ENCODE results near the gene CARMIL1.

Gene CARMIL1

DNA sequence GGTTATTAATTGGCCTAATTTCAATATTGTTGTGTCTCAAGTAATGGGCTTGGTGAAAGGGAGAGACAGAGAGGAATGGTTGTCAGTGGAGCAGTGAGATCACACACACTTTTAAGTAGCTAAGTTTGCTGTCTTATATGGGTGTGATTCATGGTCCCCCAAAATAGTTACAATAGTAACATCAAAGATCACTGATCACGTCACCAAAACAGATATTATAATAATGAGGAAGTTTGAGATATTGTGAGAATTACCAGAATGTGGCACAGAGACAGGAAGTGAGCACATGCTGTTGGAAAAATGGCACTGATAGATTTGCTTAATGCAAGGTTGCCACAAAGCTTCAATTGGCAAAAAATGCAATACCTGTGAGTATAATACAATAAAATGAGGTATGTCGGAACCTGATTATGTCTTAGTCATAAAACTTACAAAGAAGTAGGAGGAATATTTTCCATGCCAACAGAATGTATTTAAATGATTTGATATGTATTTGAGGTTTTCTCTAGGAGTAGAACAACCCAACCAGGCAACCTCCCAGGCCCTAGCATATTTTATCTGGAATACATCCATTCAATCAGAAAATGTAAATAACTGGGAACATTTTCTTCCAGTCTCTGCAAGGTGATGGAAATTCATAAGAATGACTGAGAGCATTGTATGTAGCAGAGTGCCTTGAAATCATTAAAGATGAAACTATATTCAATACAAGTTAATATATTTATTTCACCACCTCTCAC is 167.8 kb downstream of the CARMIL1 start:
- no peak for DNase-seq (ENCODE audit: low spot score)

DNA sequence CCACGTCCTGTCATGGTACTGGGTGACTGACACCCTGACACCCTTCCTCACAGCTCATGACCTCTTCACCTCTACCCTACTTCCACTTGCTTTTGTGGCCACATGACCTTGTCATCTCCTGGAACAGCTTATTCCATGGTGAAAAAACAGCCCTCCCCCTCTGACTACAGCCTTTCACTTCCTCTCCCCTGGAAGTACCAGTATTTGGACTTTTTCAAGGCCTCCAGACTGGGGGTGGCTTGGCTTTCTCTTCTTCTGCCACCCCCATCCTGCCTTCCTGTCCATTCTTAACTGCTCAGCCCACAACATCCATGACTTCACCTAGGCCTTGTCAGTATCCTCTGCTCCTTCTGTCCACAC is 168.4 kb downstream of the CARMIL1 start:
- DNase-seq (ENCODE audit: low spot score): no peak

DNA sequence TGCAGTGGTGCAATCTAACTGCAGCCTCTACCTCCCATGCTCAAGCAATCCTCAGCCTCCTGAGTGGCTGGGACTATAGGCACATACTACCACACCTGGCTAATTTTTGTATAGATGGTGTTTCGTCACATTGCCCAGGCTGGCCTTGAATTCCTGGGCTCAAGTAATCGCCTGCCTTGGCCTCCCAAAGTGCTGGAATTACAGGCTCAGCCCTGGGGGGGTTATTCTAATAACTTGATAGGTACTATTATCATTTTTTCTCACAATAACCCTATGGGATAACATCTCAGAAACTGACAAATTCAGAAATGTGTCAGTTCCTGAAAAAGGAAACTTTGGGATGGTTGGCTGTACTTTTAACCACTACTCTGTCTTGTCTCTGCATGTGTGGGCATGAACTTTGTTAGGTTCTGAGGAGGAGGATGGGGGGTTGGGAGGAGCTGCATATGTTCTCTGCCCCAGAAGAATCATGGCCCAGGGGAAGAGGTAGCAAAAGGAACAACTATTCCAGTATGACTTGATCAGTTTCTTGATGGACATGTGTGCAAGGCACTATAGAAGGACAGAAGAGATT is 169.9 kb downstream of the CARMIL1 start:
- DNase-seq (ENCODE audit: low spot score): no peak

DNA sequence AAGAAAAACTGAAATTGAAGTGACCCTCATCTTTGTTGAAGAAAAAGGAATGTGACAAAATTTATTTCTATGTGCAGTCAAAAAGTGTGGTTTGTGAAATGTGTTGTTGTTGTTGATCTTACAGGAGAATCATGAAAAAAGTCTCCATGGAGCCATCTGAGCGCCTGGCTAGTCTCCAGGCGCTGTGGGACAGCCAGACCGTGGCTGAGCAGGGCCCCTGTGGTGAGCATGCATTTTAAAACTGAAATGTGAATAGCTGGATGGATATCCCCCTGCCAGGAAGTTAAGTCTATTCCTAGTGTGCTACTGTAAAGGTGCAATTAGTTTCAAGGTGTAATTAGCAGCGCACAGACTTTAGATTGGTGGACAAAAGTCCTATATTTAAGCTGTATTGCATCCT is 170.6 kb downstream of the CARMIL1 start:
- DNase-seq (ENCODE audit: low spot score): no peak

DNA sequence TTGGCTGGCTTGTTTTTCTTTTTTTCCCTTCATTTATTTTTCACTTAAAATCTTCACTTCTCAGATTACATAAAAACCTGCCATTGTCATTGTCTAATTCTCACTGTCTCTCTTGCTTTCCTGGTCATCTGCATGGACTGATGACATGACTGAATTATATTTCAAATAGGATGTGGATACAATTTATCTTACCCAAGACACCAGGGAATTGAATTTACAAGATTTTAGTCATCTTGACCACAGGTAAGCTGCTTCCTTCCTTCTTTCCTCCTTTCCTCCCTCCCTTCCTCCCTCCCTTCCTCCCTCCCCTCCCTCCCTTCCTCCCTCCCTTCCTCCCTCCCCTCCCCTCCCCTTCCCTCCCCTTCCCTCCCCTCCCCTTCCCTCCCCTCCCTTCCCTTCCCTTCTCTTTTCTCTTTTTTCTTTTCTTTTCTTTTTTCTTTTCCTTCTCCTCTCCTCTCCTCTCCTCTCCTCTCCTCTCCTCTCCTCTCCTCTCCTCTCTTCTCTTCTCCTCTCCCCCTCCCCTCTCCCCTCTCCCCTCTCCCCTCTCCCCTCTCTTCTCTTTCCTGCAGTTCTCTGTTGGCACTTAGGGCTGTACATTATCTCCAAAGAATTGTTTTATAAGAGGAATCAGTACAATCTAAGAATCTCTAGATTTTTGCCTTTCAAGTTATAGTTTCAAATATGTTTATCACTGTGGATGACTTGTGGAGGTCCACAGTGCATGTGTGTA is 171.5 kb downstream of the CARMIL1 start:
- DNase-seq (ENCODE audit: low spot score): no peak

DNA sequence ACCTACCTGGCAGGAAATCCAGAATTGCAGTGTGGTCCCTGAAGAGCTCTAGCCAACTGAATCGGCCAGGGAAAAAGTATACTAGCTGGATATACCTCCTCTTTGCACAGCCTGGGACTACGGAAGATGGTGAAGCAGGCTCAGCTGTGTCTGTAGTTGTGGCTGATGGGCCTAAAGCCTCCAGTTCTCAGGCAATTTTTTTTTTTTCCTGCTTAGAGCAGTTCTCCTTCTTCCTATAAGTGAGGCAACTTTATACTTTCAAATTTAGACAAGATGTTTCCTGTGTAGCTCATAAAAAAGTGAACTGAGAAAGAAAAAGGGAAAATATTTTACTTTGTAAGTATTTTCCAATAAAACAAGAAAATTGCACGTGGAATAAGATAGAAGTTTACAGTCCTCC is 172.9 kb downstream of the CARMIL1 start:
- DNase-seq (ENCODE audit: low spot score): peak; percentile 19

DNA sequence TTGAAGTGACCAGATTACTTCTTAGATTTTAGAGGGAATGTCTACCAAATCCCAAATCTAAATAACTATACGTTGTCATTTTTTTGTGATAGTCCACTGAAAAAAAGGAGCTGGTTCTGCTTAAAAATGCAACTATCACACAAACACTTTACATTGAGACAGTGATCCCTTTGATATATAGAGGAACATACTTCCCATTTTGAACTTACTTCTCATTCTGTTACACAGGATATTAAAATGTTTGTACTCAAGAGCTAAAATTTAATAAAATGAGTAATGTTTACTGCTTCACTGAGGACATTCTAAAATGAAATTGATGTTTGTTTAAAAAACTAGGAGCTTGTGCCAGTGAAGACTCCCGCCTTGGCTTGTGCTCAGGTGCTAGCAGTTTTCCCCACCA is 174.1 kb downstream of the CARMIL1 start:
- DNase-seq (ENCODE audit: low spot score): no peak

DNA sequence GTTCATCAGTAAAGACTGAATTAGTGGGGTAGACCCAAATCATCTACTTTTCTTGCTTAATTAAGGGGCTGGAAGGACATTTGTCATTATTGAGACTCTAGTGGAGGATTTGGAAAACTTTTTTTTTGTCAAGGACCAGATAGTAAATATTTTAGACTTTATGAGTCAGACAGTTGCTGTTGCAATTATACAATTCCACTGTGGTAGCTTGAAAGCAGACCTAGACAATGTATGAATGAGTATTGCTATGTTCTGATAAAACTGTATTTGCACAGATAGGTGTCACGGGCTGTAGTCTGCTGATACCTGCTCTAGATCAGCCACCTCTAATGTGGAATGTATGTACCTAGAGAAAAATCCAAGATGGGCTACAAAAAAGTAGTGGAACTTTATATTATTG is 175.0 kb downstream of the CARMIL1 start:
- DNase-seq (ENCODE audit: low spot score): no peak

DNA sequence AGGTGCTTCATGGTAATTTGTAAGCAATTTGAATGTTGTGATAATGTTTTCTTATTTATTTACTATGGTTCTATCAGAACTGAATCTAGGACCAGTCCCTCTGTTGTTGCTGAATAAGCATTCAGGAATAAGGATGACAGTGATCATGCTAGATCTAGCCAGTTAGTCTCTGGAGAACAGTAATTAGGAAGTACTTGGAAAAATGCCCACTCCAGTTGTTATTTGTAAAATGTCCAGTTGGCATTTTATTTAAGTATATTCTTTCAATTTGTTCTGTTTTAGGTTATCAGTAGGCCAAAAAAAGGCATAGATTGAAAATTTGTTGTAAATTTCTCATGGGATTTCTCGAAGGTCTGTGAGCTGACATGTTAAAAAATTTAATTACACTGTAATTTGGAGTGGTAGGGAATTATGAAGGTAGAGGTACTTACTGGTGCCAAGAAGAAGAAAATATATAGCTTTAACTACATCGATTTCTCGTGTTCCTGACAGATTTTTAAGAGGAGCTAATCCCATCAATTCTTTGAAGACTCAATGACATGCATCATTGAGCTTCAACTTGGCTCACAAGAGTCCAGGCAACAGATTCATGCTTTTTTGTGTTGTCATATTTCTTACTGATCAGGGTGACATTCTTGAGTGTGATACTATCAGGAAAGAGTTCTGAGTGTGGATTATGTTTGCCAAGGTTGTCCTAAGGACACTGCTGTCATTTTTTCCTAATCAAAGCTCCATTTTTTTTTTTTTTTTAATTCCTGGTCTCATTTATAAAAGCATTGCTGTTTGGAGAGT is 177.3 kb downstream of the CARMIL1 start:
- no peak for DNase-seq (ENCODE audit: low spot score)

DNA sequence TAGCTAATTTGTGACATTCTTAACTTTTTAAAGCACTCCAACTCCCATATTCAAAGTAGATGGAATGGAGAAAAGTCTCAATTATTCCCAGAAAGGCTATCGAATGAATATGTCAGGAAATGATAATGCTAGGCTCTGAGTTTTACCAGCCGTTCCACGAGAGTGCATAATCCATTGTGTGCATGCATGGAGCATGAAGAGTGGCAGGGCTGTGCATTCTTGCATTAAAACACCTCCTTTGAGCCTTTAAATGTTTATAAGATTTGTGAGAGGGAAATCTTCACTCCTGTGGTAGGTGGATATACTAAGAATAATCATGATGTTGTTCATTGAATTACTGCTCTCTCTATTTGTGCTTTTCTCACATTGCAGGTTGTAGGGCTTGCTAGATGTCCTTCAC is 178.3 kb downstream of the CARMIL1 start:
- no peak for DNase-seq (ENCODE audit: low spot score)

DNA sequence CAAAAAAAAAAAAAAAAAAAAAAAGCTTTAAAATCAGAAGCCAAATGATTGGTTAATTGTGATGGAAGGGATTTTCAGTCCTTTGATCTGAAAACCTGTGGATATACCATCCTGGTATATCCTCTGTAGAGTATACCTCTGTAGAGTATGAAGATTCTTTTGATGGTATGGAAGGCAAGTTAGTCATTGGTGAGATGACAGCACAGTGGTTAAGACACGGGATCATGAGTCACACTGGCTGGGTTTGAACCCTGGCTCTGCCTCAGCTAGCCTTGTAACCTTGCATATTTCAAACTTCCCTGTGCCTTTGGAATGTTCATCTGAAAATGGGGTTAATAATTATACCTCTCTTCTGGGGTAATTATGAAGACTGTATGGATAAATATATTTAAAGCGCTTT is 179.3 kb downstream of the CARMIL1 start:
- no peak for DNase-seq (ENCODE audit: low spot score)

DNA sequence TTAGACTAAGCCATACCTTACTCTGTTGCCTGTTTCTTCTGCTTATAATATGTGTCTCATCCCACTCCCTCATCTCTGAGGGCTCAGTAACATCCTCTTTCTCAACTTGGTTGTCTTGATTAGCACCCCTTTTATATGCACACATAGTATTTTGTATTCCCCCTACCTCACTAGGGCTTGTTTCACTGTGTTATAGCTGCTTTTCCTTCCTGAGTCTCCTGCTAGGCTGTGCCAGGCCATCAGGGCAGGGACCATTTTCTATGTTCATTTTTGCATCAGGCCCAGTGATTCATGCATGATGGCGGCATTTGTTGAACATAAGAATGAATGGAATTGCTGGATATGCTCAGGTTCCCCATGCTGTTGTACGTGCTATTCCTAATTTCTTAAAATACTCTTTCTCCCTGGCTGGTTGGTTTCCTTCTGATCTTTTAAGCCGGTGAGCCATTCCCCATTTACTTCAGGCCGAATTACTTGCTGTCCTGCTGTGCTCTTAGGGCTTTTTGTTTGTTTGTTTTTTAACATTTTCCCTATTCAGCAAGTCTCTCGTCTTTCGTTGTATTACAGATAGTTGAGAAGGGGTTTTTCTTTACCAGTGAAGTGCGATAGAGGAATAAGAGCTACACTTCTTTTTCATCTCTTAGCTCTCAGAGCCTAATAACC is 183.2 kb downstream of the CARMIL1 start:
- DNase-seq (ENCODE audit: low spot score): no peak

DNA sequence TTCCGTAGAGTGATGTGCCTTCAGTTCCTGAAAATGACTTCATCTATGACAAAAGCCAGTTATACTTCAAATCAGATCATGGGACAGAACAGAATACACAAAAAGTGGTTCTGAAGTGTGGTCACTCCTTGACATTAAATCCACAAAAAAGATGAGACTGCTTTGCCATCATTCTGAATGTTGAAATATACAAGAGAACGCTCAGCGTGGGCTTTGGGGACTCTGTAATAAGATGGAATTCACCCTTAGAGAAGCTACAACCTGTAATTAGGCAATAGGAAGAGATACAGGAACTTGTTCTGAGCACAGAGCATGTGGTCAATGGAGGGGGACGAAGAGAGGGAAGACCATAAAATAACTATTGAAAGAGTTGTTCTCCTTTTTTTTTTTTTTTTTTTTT is 184.3 kb downstream of the CARMIL1 start:
- DNase-seq (ENCODE audit: low spot score): no peak

DNA sequence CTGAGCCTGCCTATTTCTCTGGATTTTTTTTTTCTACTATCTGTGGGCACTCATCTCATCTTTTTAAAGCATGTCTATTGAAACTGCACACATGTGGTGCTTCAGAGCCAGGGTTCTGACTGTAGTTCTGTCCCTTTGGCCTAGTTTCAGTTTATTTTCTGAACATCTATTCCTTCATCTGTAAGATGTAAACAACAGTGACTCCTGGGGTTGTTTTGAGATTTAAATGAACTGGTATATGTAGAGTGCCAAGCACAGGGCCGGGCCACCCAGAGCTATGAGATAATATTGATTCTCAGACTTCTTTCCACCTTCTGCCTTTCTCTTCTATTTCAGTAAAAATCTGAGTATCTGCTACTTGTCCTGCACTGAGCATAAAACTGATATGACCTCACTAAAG is 185.1 kb downstream of the CARMIL1 start:
- no peak for DNase-seq (ENCODE audit: low spot score)

DNA sequence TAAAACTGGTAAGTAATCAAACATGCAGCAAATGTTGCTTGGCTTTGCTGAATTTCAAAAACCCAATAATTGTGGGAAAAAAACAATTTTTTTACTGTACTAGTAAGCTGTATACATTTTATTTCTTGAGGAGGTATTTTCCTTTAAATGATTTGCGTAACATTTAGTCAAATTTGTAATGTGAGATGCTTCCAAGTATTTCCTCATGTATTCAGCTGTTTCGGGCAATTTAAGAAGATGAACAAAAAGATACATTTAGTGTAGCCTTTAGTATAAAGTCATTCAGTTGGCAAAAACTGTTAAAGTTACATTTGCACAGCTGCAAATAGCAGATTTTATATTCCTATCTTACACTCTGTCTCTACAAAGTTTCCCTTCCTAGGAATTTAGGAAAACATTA is 186.8 kb downstream of the CARMIL1 start:
- DNase-seq (ENCODE audit: low spot score): no peak

DNA sequence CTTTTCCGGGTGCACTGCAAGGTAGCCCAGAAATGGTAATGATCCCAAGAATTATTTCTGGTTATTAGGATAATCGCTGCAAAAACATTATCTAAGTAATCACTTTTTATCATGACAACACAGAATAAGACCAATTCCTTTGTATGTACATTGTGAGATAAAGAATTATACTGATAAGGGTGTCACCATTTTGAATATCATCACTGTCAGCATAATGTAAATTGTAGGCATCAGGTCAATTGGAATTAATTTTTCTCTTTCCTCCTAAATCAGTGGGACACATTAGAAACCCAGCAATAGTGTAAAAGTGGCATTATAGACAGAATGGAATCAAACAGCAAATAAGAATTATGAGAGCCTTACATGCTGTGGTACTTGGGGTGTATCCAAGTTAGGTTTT is 189.7 kb downstream of the CARMIL1 start:
- DNase-seq (ENCODE audit: low spot score): no peak

DNA sequence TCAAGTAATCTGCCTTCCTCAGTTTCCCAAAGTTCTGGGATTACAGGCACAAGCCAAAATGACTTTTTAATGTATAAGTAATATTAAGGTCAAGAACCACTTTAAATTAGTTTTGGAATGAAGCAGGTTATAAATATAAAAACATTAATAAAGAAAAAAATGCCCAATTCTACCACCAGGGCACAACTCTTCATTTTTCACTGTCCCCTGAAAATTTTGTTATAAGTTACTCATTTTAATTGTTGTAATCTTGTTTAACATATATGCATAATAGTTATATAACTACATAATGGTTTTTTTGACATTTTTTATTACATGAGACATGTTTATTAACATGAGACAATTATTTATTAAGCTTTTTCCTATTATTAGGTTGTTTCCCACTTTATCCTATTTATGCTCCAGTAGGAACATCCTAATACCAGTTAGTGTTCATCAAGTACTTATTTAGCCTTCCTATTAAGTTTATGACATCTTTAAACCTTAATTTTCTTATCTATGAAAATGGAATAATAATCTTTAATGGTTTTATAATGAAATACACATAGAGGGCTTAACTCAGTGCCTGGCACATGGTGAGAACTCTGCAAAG is 190.7 kb downstream of the CARMIL1 start:
- DNase-seq (ENCODE audit: low spot score): no peak

DNA sequence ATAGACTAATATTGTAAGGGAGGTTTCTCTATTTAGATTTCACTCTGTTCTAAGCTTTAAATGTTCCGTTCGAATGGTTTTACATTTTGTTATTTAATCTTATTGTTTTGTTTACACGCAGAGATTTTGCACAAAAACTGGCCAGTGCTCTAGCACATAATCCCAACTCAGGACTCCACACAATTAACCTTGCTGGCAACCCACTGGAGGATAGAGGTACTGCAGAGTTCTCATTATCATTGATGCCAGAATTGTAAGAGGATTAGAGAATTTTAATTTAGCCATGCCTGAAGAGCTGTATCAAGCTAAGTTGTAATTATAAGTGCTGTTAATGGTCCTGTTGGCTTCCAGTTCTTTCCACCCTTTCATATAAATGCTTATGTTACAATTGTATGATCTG is 193.1 kb downstream of the CARMIL1 start:
- no peak for DNase-seq (ENCODE audit: low spot score)

DNA sequence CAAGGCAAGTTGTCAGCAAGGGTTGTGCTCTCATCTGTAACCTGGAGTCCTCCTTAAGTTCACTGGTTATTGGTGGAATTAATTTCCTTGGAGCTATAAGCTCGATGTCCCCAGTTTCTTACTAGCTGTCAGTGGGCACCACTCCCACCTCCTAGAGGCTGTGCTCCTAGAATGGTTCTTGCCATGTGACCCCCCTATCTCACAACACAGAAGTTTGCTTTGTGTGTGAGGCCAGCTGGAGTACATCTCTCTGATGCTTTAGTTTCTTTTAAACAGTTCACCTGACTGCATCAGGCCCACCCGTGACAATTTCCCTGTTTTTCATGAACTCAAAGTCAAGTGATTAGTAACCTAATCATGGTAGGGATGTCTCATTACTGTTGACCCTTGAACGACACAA is 193.7 kb downstream of the CARMIL1 start:
- no peak for DNase-seq (ENCODE audit: low spot score)

DNA sequence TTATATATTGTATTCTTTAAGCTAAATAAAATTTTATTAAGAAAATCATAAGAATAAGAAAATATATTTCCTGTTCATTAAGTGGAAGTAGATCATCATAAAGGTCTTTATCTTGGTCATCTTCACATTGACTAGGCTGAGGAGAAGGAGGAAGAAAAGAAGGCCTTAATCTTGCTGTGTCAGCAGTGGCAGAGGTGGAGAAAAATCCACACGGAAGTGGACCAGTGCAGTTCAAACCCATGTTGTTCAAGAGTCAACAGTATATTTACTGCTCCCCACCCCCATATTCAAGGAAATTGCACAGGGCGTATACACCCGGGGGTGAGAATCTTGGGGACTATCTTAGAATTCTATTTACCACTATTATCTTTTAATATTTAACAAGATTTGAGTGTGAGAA is 194.3 kb downstream of the CARMIL1 start:
- no peak for DNase-seq (ENCODE audit: low spot score)

DNA sequence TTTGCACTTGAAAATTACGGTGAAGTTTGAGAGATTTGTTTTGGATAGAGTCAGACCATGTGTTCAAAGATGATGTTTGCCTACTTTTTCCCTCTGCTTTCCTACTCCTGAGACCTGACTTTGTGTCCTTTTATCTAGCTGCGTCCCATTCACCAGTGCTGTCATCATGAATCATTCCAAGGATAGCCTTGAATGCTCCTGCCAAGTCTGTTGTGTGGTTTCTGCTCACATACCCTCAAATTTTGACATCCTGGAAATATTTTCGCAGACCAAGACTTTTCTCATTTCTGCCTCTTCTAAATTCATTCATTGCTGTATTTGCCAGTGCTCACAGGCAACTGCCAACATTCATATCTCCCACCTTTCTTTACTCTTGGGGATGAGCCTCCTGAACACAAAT is 197.0 kb downstream of the CARMIL1 start:
- no peak for DNase-seq (ENCODE audit: low spot score)
